ENCODE results near the gene GAST.
A peak's percentile ranks its signal among the peaks of the same experiment; 100 is the strongest.

DNA sequence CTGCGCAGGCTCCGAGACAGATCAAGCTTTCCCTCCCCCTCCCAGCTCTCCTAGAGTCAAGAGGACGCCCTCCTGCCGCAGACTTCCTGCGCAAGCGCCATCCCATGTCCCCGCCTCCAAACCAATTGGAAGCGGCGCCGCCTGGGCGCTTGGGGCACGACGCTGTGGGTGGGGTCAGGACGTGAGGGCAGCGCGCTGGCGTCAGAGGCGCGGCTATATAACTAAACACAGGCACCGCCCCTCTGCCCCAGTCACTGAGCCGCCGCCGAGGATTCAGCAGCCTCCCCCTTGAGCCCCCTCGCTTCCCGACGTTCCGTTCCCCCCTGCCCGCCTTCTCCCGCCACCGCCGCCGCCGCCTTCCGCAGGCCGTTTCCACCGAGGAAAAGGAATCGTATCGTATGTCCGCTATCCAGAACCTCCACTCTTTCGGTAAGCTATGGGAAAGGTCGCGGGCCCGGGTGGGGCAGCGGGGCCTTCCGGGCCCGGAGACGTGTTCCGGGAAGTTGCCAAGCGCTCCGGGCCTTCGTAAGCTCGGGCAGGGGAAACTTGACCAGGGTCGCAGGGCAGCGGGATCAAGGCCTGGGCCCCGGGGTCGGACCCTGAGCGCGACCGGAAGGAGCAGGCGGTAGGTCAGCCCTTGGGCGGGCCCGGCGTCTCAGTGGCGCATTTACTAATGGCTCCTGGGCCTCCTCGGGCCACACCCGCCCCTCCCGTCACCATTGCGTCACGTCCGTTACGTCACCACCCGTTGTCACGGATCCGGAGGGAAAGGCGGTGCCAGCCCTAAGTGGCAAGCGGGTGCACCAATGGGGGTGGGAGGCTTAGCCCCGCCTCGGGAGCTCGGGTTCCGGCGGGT, 23.3 kb upstream of the GAST start, which contains the start of gene EIF1:
- TF ChIP-seq, protein P1, sequence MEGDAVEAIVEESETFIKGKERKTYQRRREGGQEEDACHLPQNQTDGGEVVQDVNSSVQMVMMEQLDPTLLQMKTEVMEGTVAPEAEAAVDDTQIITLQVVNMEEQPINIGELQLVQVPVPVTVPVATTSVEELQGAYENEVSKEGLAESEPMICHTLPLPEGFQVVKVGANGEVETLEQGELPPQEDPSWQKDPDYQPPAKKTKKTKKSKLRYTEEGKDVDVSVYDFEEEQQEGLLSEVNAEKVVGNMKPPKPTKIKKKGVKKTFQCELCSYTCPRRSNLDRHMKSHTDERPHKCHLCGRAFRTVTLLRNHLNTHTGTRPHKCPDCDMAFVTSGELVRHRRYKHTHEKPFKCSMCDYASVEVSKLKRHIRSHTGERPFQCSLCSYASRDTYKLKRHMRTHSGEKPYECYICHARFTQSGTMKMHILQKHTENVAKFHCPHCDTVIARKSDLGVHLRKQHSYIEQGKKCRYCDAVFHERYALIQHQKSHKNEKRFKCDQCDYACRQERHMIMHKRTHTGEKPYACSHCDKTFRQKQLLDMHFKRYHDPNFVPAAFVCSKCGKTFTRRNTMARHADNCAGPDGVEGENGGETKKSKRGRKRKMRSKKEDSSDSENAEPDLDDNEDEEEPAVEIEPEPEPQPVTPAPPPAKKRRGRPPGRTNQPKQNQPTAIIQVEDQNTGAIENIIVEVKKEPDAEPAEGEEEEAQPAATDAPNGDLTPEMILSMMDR (IDR thresholded peaks at IDR 0.05): peak in 1 of 5 experiments; percentile 24
- TF ChIP-seq POLR2A (IDR thresholded peaks at IDR 0.05) (peak; percentile 100), EP300 (IDR thresholded peaks at IDR 0.05; ENCODE audit: low read depth) (no peak), POLR2AphosphoS5 (IDR thresholded peaks at IDR 0.05) (peak; percentile 99)

Measured in transverse colon (tissue), 4 donors.